Measurements from ENCODE around the gene TCP11L2. TPM values are rescaled to one million over a fixed set of nuclear protein-coding genes. Genes with fewer than 3 reads are reported as not detected.

The TCP11L2 gene
- polyA plus RNA-seq, 2 donors: 10.6 to 19.4 TPM

DNA sequence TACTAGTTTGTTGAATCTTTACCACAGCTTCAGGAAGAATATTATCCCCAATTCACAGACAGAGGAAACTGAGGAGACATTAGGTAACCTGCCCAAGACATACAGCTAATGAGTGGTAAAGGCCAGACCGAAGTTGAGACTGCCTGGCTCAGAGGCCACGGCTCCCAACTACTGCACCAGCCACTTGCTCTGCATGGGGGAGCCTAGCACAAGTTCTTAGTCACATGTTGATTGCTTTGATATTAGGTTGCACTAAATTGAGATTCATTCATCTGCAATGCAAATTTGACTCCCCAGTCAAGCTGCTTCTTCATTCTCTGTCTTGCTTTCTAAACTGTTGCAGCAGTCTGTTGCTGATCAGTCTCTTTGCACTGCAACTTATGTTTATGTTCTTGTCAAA, 29.1 kb downstream of the TCP11L2 start:
- no peak overlapping the region for H3K4me3 ChIP-seq (ENCODE audit: low read depth in 1 of 2, low read length in 2 of 2)
- WGBS, 2 donors: 92 to 95% methylated on average over 2 of the region's 2 CpGs
- H3K27me3 ChIP-seq (ENCODE audit: control insufficient read depth in 1 of 2, insufficient read depth in 2 of 2, low read length in 2 of 2): no peaks in the 10 kb centered on the region
- H3K36me3 ChIP-seq (ENCODE audit: control insufficient read depth in 2 of 2, insufficient read depth in 2 of 2, low read length in 1 of 2): peaks cover 2 to 4% of the 10 kb centered on the region in 2 donors
- no peaks in the 10 kb centered on the region for H3K4me1 ChIP-seq (ENCODE audit: control insufficient read depth in 2 of 2, insufficient read depth in 2 of 2, low read length in 1 of 2)
- H3K27ac ChIP-seq (ENCODE audit: low read depth in 2 of 2, low read length in 1 of 2): no peak overlapping the region
- no peaks in the 10 kb centered on the region for H3K9me3 ChIP-seq (ENCODE audit: control insufficient read depth in 2 of 2, insufficient read depth in 1 of 2, low read depth in 1 of 2, low read length in 1 of 2)

DNA sequence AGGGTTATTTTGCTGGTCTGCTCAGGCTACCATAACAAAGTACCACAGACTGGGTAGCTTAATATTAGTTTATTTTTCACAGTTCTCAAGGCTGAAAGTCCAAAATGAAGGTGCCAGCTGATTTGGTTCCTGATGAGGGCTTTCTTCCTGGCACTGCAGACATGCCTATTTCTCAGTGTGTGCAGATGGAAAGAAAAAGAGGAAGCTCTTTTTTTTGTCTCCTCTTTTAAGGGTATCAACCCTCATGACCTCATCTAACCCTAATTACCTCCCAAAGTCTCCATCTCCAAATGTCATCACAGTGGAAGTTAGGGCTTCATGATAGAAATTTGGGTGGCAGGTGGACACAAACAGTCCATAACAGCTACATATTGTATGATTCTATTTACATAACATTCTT, 30.0 kb downstream of the TCP11L2 start:
- Histone ChIP-seq H3K9me3 (ENCODE audit: control insufficient read depth in 2 of 2, insufficient read depth in 1 of 2, low read depth in 1 of 2, low read length in 1 of 2) (no peaks in the 10 kb centered on the region), H3K4me1 (ENCODE audit: control insufficient read depth in 2 of 2, insufficient read depth in 2 of 2, low read length in 1 of 2) (no peaks in the 10 kb centered on the region), H3K27me3 (ENCODE audit: control insufficient read depth in 1 of 2, insufficient read depth in 2 of 2, low read length in 2 of 2) (no peaks in the 10 kb centered on the region), H3K36me3 (ENCODE audit: control insufficient read depth in 2 of 2, insufficient read depth in 2 of 2, low read length in 1 of 2) (peaks cover 2 to 4% of the 10 kb centered on the region in 2 donors), H3K27ac (ENCODE audit: low read depth in 2 of 2, low read length in 1 of 2) (no peak overlapping the region), H3K4me3 (ENCODE audit: low read depth in 1 of 2, low read length in 2 of 2) (no peak overlapping the region)

DNA sequence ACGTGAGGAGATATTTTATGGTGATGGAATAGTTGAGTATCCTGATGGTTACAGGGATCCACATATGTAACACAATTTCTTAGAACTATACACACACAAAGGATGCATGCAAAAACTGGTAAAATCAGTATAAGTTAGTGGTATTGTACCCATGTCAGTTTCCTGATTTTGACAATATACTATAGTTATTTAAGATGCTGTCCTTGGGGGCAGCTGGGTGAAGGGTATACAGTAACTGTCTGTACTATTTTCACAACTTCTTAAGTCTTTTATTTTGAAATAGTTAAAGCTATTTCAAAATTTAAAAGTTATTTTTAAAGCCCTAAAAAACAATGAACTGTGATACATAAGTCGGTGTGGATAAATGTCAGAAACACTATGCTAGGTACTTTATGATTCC, 30.5 kb downstream of the TCP11L2 start:
- 68 to 94% methylated on average over 2 of the region's 2 CpGs for WGBS, 2 donors
- peaks cover 2 to 4% of the 10 kb centered on the region in 2 donors for H3K36me3 ChIP-seq (ENCODE audit: control insufficient read depth in 2 of 2, insufficient read depth in 2 of 2, low read length in 1 of 2)
- no peak overlapping the region for H3K4me3 ChIP-seq (ENCODE audit: low read depth in 1 of 2, low read length in 2 of 2)

DNA sequence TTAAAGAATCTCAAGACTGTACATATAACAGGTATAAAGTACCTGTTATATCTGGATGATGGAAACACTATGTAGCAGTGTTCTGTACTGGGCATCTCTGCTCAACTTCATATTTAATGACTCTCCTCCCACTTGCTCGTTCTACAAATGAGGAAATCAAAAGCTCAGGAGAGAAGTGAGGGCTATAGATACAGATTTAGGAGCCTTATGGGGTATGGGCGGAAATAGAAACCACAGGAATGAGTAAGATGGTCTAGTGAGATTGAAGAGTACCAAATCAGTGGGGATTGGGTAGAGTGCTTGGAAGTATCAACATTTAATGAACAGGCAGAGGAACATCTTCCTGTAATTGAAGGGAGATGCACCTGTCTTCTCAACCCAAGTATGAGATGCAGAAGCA, 31.2 kb downstream of the TCP11L2 start:
- peaks cover 2 to 4% of the 10 kb centered on the region in 2 donors for H3K36me3 ChIP-seq (ENCODE audit: control insufficient read depth in 2 of 2, insufficient read depth in 2 of 2, low read length in 1 of 2)
- WGBS, 2 donors: 88 to 93% methylated on average over 2 of the region's 2 CpGs
- H3K9me3 ChIP-seq (ENCODE audit: control insufficient read depth in 2 of 2, insufficient read depth in 1 of 2, low read depth in 1 of 2, low read length in 1 of 2): no peaks in the 10 kb centered on the region
- H3K27me3 ChIP-seq (ENCODE audit: control insufficient read depth in 1 of 2, insufficient read depth in 2 of 2, low read length in 2 of 2): no peaks in the 10 kb centered on the region
- H3K27ac ChIP-seq (ENCODE audit: low read depth in 2 of 2, low read length in 1 of 2): no peak overlapping the region
- no peak overlapping the region for H3K4me3 ChIP-seq (ENCODE audit: low read depth in 1 of 2, low read length in 2 of 2)
- no peaks in the 10 kb centered on the region for H3K4me1 ChIP-seq (ENCODE audit: control insufficient read depth in 2 of 2, insufficient read depth in 2 of 2, low read length in 1 of 2)

More for the DNA sequence above, 30.5 kb downstream of the TCP11L2 start:
- Histone ChIP-seq H3K9me3 (ENCODE audit: control insufficient read depth in 2 of 2, insufficient read depth in 1 of 2, low read depth in 1 of 2, low read length in 1 of 2) (no peaks in the 10 kb centered on the region), H3K4me1 (ENCODE audit: control insufficient read depth in 2 of 2, insufficient read depth in 2 of 2, low read length in 1 of 2) (no peaks in the 10 kb centered on the region), H3K27ac (ENCODE audit: low read depth in 2 of 2, low read length in 1 of 2) (no peak overlapping the region), H3K27me3 (ENCODE audit: control insufficient read depth in 1 of 2, insufficient read depth in 2 of 2, low read length in 2 of 2) (no peaks in the 10 kb centered on the region)

DNA sequence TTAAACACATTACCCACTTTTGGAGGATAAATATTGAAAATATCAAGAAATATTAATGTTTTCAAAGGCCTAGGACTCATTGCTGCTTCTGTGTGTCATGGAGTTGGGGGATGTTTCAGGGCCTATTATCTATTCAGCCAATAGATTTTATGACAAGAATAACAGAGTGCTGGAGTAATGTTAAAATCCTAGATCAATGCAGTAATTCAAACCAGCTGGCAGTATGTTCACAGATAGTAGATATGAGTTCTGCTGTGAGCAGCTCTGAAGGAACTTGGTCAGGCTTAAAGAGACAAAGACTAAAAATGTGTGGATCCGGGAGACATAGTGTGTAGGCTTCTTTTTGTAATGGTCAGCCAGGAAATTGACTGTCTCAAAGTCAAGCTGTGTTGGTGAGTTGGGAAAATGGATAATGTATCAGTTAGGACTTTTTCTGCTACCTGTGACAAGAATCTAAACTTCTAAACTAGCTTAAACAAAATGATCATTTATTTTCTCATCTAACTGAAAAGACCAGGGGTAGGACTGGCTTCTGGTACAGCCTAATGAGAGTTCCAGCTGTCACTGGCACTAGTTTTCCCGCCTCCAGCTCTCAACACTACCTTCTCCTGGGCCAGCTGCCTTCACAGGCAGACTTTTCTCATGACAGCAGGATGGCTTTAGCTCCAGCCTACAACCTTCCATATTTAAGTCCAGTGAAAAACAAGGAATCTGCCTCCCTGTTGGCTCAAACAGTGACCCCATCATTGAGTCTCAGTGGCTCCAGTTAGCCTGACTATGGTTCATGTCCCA, 38.7 kb downstream of the TCP11L2 start:
- Histone ChIP-seq H3K9me3 (ENCODE audit: control insufficient read depth in 2 of 2, insufficient read depth in 1 of 2, low read depth in 1 of 2, low read length in 1 of 2) (no peaks in the 10 kb centered on the region), H3K4me1 (ENCODE audit: control insufficient read depth in 2 of 2, insufficient read depth in 2 of 2, low read length in 1 of 2) (peaks cover 3 to 8% of the 10 kb centered on the region in 2 donors), H3K27me3 (ENCODE audit: control insufficient read depth in 1 of 2, insufficient read depth in 2 of 2, low read length in 2 of 2) (no peaks in the 10 kb centered on the region), H3K36me3 (ENCODE audit: control insufficient read depth in 2 of 2, insufficient read depth in 2 of 2, low read length in 1 of 2) (peaks cover 0 to 3% of the 10 kb centered on the region in 2 donors), H3K4me3 (ENCODE audit: low read depth in 1 of 2, low read length in 2 of 2) (no peak overlapping the region), H3K27ac (ENCODE audit: low read depth in 2 of 2, low read length in 1 of 2) (peak overlapping the region in 1 of 2 donors; percentile 0)
- WGBS, 2 donors: 73 to 85% methylated on average over 2 of the region's 2 CpGs

DNA sequence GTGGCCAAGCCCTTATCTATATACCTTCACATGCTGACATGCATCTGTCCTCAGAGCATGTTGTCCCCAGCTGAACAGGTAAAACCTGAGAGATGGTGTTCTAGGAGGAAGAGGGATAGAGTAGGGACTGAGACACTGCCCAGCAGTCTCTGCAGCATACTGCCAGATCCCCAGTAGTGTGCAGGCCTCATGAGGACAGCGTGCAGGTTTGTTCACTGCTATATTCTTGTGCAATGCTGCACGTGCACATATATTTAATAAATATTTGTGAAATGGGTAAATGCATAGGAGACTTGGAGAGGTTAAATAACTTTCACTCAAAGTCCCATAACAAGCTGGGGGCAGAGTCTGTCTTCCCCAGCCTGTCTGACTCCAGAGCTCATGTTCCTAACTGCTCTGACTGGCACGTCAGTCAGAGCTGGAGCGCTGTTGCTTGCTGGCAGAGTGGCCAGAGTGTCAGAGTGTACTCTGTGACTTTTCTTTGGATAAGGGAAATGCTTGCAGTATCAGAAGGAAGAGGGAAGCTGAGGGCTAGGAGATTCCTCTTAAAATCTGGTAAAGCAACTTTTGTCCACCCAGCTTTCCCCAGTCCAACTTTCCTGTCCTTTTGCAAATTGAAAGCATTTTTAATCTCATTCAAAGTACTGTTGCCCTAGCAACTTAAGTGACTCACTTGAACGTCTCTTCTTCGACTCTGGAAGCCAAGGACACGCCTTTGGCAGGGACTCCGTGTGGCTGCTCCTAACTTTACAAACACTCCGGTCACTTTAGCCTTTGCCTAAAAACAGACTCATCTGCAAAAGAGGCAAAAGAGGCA, 40.1 kb downstream of the TCP11L2 start:
- Histone ChIP-seq H3K27ac (ENCODE audit: low read depth in 2 of 2, low read length in 1 of 2) (peak overlapping the region; percentile 59 to 82), H3K27me3 (ENCODE audit: control insufficient read depth in 1 of 2, insufficient read depth in 2 of 2, low read length in 2 of 2) (no peaks in the 10 kb centered on the region), H3K9me3 (ENCODE audit: control insufficient read depth in 2 of 2, insufficient read depth in 1 of 2, low read depth in 1 of 2, low read length in 1 of 2) (no peaks in the 10 kb centered on the region), H3K4me3 (ENCODE audit: low read depth in 1 of 2, low read length in 2 of 2) (peak overlapping the region in 1 of 2 donors; percentile 1), H3K4me1 (ENCODE audit: control insufficient read depth in 2 of 2, insufficient read depth in 2 of 2, low read length in 1 of 2) (peaks cover 3 to 8% of the 10 kb centered on the region in 2 donors), H3K36me3 (ENCODE audit: control insufficient read depth in 2 of 2, insufficient read depth in 2 of 2, low read length in 1 of 2) (peaks cover 0 to 3% of the 10 kb centered on the region in 2 donors)
- WGBS, 2 donors: 24 to 26% methylated on average over 9 of the region's 9 CpGs

DNA sequence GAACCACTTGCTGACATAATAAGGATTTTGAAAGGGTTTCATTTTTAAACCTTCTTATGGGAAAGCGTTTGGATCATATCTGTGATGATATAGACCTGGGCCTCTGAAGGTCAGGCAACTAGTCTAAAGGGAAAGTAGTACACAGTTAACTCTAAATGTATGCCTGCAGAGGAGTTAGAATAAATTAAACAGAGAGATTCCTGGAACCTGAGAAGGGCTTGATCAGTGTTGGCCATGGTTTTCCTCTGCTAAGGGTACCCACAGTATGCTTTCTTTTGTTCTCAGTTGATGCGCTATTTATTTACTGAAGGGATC, 40.6 kb downstream of the TCP11L2 start:
- peaks cover 0 to 3% of the 10 kb centered on the region in 2 donors for H3K36me3 ChIP-seq (ENCODE audit: control insufficient read depth in 2 of 2, insufficient read depth in 2 of 2, low read length in 1 of 2)
- H3K27me3 ChIP-seq (ENCODE audit: control insufficient read depth in 1 of 2, insufficient read depth in 2 of 2, low read length in 2 of 2): no peaks in the 10 kb centered on the region
- H3K9me3 ChIP-seq (ENCODE audit: control insufficient read depth in 2 of 2, insufficient read depth in 1 of 2, low read depth in 1 of 2, low read length in 1 of 2): no peaks in the 10 kb centered on the region
- H3K4me3 ChIP-seq (ENCODE audit: low read depth in 1 of 2, low read length in 2 of 2): no peak overlapping the region
- peak overlapping the region; percentile 55 to 82 for H3K27ac ChIP-seq (ENCODE audit: low read depth in 2 of 2, low read length in 1 of 2)
- WGBS, 2 donors: 52 to 58% methylated on average over 2 of the region's 2 CpGs
- peaks cover 3 to 8% of the 10 kb centered on the region in 2 donors for H3K4me1 ChIP-seq (ENCODE audit: control insufficient read depth in 2 of 2, insufficient read depth in 2 of 2, low read length in 1 of 2)

DNA sequence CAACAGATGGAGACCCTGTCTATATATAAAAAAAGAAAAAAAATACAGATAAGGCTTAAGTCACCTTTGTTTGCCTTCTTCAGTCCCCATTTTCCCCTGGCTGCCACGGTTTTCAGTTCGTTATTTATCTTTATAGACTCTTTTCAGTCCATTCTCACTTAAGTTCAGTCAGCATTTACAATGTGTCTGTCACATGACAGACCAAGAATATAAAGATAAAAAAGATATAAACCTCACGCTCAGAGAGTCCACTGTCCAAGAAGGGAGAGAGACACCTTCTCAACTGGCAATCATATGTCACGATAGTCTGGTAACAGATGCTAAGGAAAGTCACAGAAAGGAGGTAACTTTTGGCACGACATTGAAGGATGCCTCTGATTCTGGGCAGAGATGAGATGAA, 41.6 kb downstream of the TCP11L2 start:
- 87 to 97% methylated on average over 5 of the region's 5 CpGs for WGBS, 2 donors
- Histone ChIP-seq H3K36me3 (ENCODE audit: control insufficient read depth in 2 of 2, insufficient read depth in 2 of 2, low read length in 1 of 2) (peaks cover 0 to 3% of the 10 kb centered on the region in 2 donors), H3K4me1 (ENCODE audit: control insufficient read depth in 2 of 2, insufficient read depth in 2 of 2, low read length in 1 of 2) (peaks cover 3 to 8% of the 10 kb centered on the region in 2 donors), H3K27me3 (ENCODE audit: control insufficient read depth in 1 of 2, insufficient read depth in 2 of 2, low read length in 2 of 2) (no peaks in the 10 kb centered on the region), H3K27ac (ENCODE audit: low read depth in 2 of 2, low read length in 1 of 2) (no peak overlapping the region), H3K9me3 (ENCODE audit: control insufficient read depth in 2 of 2, insufficient read depth in 1 of 2, low read depth in 1 of 2, low read length in 1 of 2) (no peaks in the 10 kb centered on the region), H3K4me3 (ENCODE audit: low read depth in 1 of 2, low read length in 2 of 2) (no peak overlapping the region)

DNA sequence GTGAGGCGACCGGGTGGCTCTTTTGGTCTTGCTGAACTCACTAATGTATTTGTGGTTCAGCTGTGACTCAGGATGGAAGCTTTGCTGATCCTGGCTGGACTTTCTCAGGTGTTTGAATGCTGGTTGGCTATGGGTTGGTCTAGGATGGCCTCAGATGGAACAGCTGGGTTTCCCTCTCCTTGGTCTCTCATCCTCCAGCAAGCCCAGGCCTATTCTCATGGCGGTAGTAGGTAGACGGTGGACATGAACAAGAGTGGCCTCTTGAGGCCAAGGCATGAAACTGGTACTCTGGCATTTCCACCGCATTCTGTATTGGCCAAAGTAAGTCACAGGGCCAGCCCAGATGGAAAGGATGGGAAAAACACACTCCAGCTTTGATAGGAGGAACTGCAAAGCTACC, 43.2 kb downstream of the TCP11L2 start:
- H3K9me3 ChIP-seq (ENCODE audit: control insufficient read depth in 2 of 2, insufficient read depth in 1 of 2, low read depth in 1 of 2, low read length in 1 of 2): no peaks in the 10 kb centered on the region
- H3K4me1 ChIP-seq (ENCODE audit: control insufficient read depth in 2 of 2, insufficient read depth in 2 of 2, low read length in 1 of 2): peaks cover 3 to 8% of the 10 kb centered on the region in 2 donors
- H3K36me3 ChIP-seq (ENCODE audit: control insufficient read depth in 2 of 2, insufficient read depth in 2 of 2, low read length in 1 of 2): peaks cover 0 to 3% of the 10 kb centered on the region in 2 donors
- H3K27me3 ChIP-seq (ENCODE audit: control insufficient read depth in 1 of 2, insufficient read depth in 2 of 2, low read length in 2 of 2): no peaks in the 10 kb centered on the region
- no peak overlapping the region for H3K4me3 ChIP-seq (ENCODE audit: low read depth in 1 of 2, low read length in 2 of 2)
- no peak overlapping the region for H3K27ac ChIP-seq (ENCODE audit: low read depth in 2 of 2, low read length in 1 of 2)
- 74 to 78% methylated on average over 5 of the region's 5 CpGs for WGBS, 2 donors

All from esophagus (tissue), 2 donors.